Hepatocyte (in vitro differentiated cells): ENCODE measurements around the gene FGL2. TPM values are rescaled to one million over a fixed set of nuclear protein-coding genes. Genes with fewer than 3 reads are reported as not detected.
"Not testable (repeated sequence)": the region's sequence is repeated elsewhere in the genome, so short reads cannot be mapped to it uniquely, and the experiment has no call there.

ENCODE experiments used
- DNase-seq: peaks from one replicate; pipeline ENCODE4 v3.0.0-alpha.2; 2016; ENCODE audit warnings: low spot score
- H2AFZ ChIP-seq: fragments of 200-600 bp; sonication (generic); 2 replicates; pipeline ENCODE4 v1.6.0; 2016; ENCODE audit warnings: antibody characterized with exemption, mild to moderate bottlenecking
- H3K27ac ChIP-seq: fragments of 200-600 bp; sonication (generic); 2 replicates; pipeline ENCODE4 v1.5.1; 2016; ENCODE audit warnings: mild to moderate bottlenecking
- H3K27me3 ChIP-seq: fragments of 200-600 bp; sonication (generic); 2 replicates; pipeline ENCODE4 v1.6.1; 2016
- H3K36me3 ChIP-seq: fragments of 200-600 bp; sonication (generic); replicated peaks from 2 replicates; pipeline ENCODE4 v1.5.1; 2016; ENCODE audit warnings: low read depth; ENCODE audit not compliant: insufficient read depth
- H3K4me1 ChIP-seq: fragments of 200-600 bp; sonication (generic); 2 replicates; pipeline ENCODE4 v1.5.1; 2016; ENCODE audit warnings: mild to moderate bottlenecking, moderate library complexity; ENCODE audit not compliant: insufficient read depth
- H3K4me2 ChIP-seq: fragments of 200-600 bp; sonication (generic); 2 replicates; pipeline ENCODE4 v1.6.0; 2016
- H3K4me3 ChIP-seq: fragments of 200-600 bp; sonication (generic); 2 replicates; pipeline ENCODE4 v1.5.1; 2016; ENCODE audit warnings: mild to moderate bottlenecking
- H3K79me2 ChIP-seq: fragments of 200-600 bp; sonication (generic); 2 replicates; pipeline ENCODE4 v1.6.0; 2017; ENCODE audit warnings: mild to moderate bottlenecking
- H3K9me2 ChIP-seq: fragments of 200-600 bp; sonication (generic); replicated peaks from 2 replicates; pipeline ENCODE4 v1.6.0; 2017; ENCODE audit warnings: mild to moderate bottlenecking; ENCODE audit not compliant: insufficient read depth
- H3K9me3 ChIP-seq: fragments of 200-600 bp; sonication (generic); 2 replicates; pipeline ENCODE4 v1.5.1; 2016; ENCODE audit warnings: low read depth, mild to moderate bottlenecking
- H4K20me1 ChIP-seq: fragments of 200-600 bp; sonication (generic); 2 replicates; pipeline ENCODE4 v1.6.0; 2016; ENCODE audit warnings: mild to moderate bottlenecking; ENCODE audit not compliant: insufficient read depth, poor library complexity, severe bottlenecking
- EZH2 ChIP-seq: fragments of 200-600 bp; sonication (generic); IDR thresholded peaks from 2 replicates; pipeline ENCODE4 v1.6.1; 2016; ENCODE audit warnings: antibody characterized with exemption, mild to moderate bottlenecking, borderline replicate concordance
- EZH2phosphoT487 ChIP-seq: fragments of 200-600 bp; sonication (generic); IDR thresholded peaks from one replicate; pipeline ENCODE4 v1.6.1; 2018; ENCODE audit warnings: antibody characterized with exemption, mild to moderate bottlenecking, low read depth, moderate library complexity; ENCODE audit not compliant: unreplicated experiment, severe bottlenecking
- WGBS: methylation state at CpG from one replicate; pipeline ENCODE4 v1.1.6; 2016; ENCODE audit warnings: low lambda C conversion rate; ENCODE audit errors: missing lambda C conversion rate; 5-methylcytosine and 5-hydroxymethylcytosine counted together
- polyA plus RNA-seq: library from polyadenylated mRNA; unstranded; fragments of >200 nt; fragmentation: Nextera tagmentation; extraction: Ambion mirVana; gene quantifications from 2 replicates; pipeline ENCODE4 v1.2.1, GENCODE V29; 2016
- total RNA-seq: library from RNA; depleted of rRNA; stranded (reverse); fragments of >200 nt; gene quantifications from 2 replicates; pipeline ENCODE4 v1.2.3, GENCODE V29; 2014
- TF ChIP-seq, protein P1 (sequence below): fragments of 200-600 bp; sonication (generic); IDR thresholded peaks from 2 replicates; pipeline ENCODE4 v1.5.1; 2016; ENCODE audit warnings: antibody characterized with exemption, mild to moderate bottlenecking; ENCODE audit not compliant: poor library complexity

Gene FGL2
- total and polyA plus RNA-seq, 2 experiments from 2014 or later = 0.80 to 0.83 TPM

DNA sequence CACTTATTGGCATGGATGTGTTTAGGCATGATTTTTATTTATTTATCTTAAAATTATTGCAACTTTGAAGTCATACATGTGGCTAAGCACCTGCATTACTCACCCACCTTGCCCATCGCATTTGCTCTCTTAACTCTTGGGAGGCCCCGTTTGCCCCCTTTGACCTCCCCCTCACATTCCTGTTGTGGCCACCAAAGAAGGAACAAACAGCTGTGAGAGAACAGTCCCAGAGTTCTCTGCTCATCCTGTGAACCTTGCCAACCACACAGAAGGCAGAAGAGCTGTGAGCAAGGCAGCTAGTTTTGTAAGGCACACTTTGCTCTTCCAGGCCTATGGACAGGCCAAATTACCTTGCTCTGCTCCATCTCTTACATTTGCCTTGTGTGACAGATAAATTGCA, 23.6 kb upstream of the FGL2 start:
- Histone ChIP-seq H3K36me3 (no peaks in the 10 kb centered on the region), H3K27me3 (no peaks in the 10 kb centered on the region), H3K79me2 (no peaks in the 10 kb centered on the region), H3K4me3 (no peak overlapping the region), H2AFZ (no peak overlapping the region), H3K9me2 (no peaks in the 10 kb centered on the region), H3K9me3 (no peaks in the 10 kb centered on the region), H3K4me1 (no peaks in the 10 kb centered on the region), H3K27ac (no peak overlapping the region), H3K4me2 (no peak overlapping the region), H4K20me1 (no peaks in the 10 kb centered on the region)
- TF ChIP-seq, protein P1, sequence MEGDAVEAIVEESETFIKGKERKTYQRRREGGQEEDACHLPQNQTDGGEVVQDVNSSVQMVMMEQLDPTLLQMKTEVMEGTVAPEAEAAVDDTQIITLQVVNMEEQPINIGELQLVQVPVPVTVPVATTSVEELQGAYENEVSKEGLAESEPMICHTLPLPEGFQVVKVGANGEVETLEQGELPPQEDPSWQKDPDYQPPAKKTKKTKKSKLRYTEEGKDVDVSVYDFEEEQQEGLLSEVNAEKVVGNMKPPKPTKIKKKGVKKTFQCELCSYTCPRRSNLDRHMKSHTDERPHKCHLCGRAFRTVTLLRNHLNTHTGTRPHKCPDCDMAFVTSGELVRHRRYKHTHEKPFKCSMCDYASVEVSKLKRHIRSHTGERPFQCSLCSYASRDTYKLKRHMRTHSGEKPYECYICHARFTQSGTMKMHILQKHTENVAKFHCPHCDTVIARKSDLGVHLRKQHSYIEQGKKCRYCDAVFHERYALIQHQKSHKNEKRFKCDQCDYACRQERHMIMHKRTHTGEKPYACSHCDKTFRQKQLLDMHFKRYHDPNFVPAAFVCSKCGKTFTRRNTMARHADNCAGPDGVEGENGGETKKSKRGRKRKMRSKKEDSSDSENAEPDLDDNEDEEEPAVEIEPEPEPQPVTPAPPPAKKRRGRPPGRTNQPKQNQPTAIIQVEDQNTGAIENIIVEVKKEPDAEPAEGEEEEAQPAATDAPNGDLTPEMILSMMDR = no peak
- no peak for TF ChIP-seq EZH2phosphoT487
- TF ChIP-seq EZH2 = no peak
- WGBS = 81% methylated on average over 2 of the region's 2 CpGs
- DNase-seq = no peak

GRCh38 chr7:77222819-77223218, 23.2 kb upstream of the FGL2 start:
- H3K9me2 ChIP-seq = no peaks in the 10 kb centered on the region
- no peaks in the 10 kb centered on the region for H4K20me1 ChIP-seq
- no peaks in the 10 kb centered on the region for H3K9me3 ChIP-seq
- no peaks in the 10 kb centered on the region for H3K79me2 ChIP-seq
- no peak overlapping the region for H3K4me3 ChIP-seq
- no peak for DNase-seq
- H3K27ac ChIP-seq = no peak overlapping the region
- no peaks in the 10 kb centered on the region for H3K27me3 ChIP-seq
- H3K4me2 ChIP-seq = no peak overlapping the region
- WGBS = 74% methylated on average over 4 of the region's 4 CpGs
- no peaks in the 10 kb centered on the region for H3K36me3 ChIP-seq
- TF ChIP-seq EZH2phosphoT487 = no peak
- no peak for TF ChIP-seq EZH2
- TF ChIP-seq, protein P1 = no peak
- no peak overlapping the region for H2AFZ ChIP-seq
- H3K4me1 ChIP-seq = no peaks in the 10 kb centered on the region

DNA sequence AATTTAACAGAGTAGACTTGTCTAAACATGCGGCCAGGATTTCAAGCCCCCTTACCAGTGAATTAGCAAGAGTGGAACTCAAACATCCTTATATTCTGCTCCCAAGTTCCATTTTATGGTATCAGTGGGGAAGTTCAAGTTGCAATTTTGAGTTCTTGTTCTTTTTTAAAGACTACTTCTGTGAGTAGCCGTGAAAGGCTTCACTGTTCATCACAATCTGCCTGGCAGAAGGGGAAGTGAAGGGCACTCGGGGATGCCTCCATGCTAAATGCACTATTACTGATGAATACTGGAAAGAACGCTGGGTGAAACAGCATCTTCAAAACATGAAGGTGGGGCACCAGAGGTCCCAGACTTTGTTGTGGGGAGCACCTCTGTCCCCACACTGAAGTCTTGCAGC, 22.4 kb upstream of the FGL2 start:
- TF ChIP-seq EZH2 = no peak
- TF ChIP-seq EZH2phosphoT487 = no peak
- TF ChIP-seq, protein P1 = no peak
- Histone ChIP-seq H3K27me3 (no peaks in the 10 kb centered on the region), H3K27ac (no peak overlapping the region), H3K79me2 (no peaks in the 10 kb centered on the region), H3K4me1 (no peaks in the 10 kb centered on the region), H3K36me3 (no peaks in the 10 kb centered on the region), H3K9me2 (no peaks in the 10 kb centered on the region), H2AFZ (no peak overlapping the region), H3K4me2 (no peak overlapping the region), H4K20me1 (no peaks in the 10 kb centered on the region), H3K9me3 (no peaks in the 10 kb centered on the region), H3K4me3 (no peak overlapping the region)
- WGBS = 87% methylated on average over 4 of the region's 4 CpGs
- no peak for DNase-seq

DNA sequence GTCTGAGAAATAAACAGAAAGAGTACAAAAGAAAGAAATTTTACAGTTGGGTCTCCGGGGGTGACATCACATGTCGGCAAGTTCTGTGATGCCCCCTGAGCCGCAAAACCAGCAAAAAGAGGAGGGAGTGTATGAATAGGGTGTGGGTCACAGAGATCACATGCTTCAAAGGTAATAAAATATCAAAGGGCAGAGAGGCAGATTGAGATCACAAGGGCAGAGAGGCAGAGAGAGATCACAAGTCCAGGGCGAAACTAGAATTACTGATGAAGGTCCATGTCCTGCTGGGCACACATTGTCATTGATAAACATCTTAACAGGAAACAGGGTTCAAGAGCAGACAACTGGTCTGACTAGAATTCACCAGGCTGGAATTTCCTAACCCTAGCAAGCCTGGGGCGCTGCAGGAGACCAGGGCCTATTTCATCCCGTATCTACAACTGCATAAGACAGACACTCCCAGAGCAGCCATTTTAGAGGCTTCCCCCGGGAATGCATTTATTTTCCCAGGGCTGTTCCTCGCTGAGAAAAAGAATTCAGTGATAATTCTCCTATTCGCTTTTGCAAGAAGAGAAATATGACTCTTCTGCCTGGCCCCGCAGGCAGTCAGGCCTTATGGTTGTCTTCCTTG, 20.2 kb upstream of the FGL2 start:
- not testable (repeated sequence) for H3K36me3 ChIP-seq, H3K27ac ChIP-seq, DNase-seq, H3K4me2 ChIP-seq, H2AFZ ChIP-seq, H4K20me1 ChIP-seq, H3K9me3 ChIP-seq, H3K4me3 ChIP-seq, H3K4me1 ChIP-seq, H3K27me3 ChIP-seq, H3K79me2 ChIP-seq, H3K9me2 ChIP-seq
- 92% methylated on average over 10 of the region's 10 CpGs for WGBS
